Islet precursor cell (in vitro differentiated cells): ENCODE data around the gene SH3BP4.

ENCODE experiments used
- DNase-seq: peaks from one replicate; pipeline ENCODE4 v3.0.0-alpha.2; 2018

Gene SH3BP4

DNA sequence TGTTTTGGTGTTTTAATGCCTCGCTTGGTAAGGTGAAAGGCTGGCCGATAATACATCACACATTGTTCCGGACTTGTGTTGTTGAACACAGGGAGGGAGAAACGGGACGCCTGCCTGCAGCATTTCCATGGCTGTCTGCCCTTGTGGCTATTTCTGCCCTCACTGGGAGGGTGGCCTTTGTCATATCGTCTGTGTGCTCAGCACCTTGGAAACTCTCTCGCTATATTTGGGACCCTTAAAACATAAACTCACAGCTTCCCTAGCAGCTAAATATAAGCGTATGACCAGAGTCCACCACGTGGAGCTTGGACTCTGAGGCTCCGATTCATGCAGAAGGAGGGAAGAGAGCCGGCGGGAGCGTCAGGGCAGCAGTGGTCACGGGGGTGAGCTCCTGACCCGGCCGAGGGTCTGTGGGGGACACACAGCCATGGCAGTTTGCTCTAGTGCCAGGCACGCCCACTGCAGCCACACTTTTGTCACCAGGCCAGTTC lies 111.7 kb downstream of the SH3BP4 start:
- DNase-seq = no peak

DNA sequence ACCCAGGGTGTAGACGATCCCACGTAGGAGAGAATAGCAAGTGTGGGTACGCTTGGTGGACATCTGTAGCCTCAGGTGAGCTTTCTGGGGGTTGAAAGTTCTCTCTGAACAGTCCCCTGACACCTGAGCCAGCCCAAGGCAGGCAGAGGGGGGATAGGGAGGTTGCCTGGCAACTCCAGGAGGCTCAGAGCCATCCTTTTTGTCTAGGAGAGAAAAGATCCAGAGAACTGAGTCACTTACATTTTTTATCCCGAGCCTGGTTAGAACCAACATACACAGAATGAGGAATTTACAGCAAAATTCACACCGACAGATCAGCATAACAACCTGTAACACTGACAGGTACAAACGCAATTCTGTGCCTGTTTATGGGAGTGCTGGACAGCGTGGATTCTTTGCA lies 113.2 kb downstream of the SH3BP4 start:
- no peak for DNase-seq

DNA sequence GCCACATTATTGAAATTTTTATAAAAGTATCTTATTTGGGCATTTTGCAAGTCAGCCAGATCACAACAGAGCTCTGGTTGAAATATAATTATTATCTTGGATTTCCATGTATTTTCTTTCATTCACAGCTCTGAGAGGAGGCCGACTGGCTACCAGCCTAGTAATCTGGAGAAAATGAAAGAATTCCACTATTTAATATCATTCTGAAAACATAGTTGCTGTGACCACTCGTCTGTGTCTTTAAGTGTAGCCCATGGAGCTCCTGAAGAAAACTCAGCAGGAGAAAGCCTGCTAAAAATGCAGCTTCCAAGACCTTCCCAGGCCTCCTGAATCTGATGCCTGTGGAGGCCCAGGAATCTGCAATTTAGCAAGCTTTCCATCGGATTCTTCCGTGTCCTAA lies 114.7 kb downstream of the SH3BP4 start:
- DNase-seq = no peak

DNA sequence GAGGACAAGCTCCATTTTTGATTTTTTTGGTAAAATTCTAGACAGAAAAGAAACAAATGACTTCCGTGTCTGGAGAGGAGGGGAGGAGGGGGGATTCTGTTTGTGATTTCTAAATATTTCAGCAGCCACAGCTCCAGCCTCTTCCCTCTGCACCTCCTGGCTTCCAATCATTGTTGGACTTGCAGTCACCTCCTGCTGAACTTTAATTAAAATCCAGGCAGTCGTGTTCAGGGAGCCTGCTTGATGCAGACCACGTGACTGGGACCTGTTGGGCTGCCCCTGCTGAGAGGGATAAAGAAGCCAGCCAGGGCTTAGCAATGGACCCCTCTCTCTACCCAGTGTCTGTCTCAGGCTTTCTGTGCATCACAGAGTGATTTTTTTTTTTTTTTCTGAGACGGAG lies 115.1 kb downstream of the SH3BP4 start:
- no peak for DNase-seq

DNA sequence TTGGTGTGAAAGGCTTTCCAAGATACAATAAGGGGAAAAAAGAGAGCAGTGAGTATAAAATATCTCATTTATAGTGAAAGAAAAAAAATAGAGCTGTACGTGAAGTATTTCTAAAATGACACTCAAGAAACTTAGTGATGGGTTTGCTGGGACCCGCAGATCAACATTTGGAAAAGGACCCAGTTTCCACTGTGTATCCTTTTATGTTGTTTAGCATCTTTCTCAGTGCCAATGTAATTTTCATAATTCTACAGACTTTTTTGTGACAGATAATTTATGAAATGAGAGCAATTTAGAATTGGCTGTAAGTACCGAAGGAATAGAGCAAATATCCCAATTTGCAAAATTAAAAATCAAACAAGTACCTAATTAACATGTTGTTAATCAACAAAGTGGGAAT lies 116.9 kb downstream of the SH3BP4 start:
- DNase-seq = no peak

DNA sequence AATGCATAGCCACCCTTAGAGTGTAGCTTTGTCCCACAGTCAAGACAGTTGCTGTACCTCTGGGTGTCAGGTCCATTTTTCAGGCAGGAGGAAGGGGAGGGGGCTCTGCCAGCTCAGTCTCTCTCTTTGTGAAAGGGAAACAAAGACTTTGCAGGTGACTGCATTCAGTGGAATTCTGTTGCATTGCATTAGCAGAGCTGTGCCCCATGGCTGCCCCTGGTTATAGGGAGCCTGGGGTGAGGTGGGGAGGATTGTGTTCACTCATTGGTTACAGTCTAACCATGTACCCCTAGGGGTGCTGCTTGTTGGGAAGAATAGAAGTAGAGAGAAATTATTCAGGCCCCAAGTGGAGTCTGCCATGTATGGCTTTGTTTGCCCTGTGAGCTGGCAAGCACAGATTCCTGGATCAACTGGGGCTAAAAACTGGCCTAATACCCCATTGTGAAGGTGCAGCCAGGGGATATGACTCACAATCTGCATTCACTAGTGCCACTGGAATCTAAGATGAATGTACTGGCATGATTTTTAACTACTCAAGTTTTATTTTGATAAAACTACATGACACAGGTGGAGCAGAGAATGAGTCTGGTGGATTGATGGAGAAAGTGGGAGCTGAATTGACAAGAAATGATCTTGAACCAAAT lies 118.4 kb downstream of the SH3BP4 start:
- DNase-seq = no peak

DNA sequence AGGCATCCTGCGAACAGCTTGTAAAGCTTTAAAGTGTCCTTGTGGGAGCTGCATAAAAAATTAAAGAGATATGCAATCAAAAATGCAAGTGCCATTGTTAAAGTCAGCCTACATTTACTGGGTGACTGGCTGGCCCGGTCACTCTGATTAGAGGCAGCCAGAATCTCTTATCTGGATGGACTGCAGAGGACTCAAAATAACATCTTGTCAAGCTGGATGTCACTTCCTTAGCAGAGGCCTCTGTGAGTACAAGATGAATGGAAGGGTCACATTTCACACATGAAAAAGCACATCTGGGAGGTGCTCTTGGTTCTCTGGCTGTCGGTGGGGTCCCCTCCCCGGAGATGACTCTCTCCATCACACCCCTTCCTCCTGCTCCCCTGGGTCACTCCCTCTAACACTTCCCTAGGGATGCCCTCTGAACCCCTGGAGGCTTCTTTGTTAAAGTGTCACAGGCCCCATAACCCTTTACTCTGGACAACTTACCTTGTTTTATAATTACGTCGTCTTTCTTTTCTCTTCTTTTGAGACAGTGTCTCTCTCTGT lies 122.1 kb downstream of the SH3BP4 start:
- DNase-seq = no peak

DNA sequence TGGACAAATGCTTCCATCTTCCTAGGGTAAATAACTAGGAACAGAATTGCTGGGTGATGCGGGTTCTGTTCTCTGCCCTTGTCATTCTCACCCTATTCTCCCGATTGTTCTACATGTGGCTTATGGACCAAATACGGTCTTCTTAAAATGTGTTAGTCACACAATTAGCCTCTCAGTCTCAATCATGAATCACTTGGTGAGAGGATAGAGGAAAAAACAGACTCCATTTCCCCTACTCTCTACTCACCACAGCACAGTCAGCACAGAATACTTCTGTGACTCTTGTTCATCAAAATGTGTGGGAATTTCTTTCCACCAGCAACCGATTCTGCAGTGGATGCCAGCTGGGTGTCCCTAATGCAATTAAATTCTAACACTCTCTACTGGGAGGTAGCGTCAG lies 125.2 kb downstream of the SH3BP4 start:
- DNase-seq = no peak

DNA sequence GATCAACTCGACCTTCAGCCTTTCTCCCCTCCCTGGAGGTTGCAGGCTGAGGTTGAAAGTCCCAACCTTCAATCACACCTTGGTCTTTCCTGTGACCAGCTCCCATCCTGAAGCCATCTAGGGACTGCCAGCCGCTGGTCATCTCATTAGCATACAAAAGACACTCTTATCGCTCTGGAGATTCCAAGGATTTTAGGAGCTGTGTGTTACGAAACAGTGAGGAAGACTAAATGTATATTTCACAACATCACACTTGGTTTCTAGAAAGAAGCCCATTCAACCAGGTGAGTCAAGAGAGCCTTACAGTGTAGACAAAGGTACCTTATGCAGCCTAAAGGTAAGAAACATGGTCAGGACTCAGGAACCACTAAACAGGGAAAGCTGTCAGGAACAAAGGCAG lies 126.4 kb downstream of the SH3BP4 start:
- no peak for DNase-seq

DNA sequence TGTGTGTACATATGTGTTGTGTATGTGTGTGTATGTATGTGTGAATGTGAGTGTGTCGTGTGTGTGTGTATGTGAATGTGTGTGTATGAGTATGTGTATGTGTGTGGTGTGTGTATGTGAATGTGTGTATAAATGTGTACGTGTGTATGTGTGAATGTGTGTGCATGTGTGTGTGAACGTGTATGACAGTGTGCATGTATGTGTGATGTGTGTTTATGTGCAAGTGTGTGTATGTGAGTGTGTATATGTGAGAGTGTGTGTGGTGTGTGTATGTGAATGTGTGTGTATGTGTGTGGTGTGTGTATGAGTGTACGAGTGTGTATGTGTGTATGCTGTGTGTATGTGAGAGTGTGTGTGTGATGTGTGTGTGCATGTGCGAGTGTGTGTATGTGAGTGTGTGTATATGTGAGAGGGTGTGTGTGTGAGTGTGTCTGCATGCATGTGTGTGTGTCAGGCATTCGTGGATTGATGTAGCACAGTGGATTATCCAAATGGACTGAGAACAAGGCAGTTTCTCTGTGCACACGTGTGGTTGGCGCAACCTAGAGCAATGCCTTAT lies 127.2 kb downstream of the SH3BP4 start:
- no peak for DNase-seq

DNA sequence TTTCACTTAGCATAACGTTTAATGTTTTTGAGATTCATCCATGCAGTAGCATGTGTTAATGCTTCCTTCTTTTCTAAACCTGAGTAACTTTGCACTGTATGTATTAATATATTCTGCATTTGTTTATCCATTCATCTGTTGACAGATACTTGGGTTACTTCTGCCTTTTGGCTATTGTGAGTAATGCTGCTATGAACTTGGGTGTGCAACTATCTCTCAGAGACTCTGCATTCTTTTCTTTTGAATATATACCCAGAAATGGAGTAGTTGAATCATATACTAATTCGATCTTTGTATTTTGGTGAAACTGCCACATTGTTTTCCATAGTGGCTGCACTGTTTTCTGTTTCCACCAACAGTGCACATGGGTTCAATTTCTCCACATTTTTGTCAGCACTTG lies 128.3 kb downstream of the SH3BP4 start:
- DNase-seq = no peak

DNA sequence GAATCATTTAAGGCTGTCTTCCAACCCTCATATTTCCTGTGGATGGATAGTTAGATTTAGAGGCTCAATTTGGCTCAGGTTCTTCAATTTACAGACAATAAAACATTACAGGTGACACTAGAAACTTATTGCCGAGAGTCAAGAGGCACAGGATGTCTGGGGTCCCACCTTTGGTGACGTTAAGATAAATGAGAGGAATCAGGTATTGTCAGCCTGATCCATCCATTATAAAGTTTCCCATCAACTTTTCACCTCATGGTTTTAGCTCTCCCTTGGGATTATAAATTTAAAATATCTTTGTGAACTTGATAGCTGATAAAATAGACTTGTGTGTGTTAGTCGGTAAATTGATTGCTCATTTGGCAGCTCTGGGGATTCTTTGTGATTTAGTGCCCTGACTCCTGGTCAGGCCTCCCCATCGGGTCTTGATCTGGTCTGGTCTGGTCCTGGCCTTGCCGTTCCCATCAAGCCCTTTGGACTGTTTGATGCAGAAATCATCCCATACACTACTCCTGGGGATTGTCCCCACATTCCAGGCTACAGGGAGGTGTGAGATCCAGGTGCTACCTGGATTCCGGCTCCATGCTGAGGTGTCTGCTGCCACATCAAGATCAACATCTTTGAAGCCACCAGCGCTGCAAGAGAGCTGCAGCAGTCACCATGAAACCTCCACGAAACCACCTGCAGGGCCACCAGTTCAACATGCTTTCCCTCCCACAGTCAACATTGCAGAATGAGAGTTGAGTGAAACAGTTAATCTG lies 130.9 kb downstream of the SH3BP4 start:
- DNase-seq = no peak

DNA sequence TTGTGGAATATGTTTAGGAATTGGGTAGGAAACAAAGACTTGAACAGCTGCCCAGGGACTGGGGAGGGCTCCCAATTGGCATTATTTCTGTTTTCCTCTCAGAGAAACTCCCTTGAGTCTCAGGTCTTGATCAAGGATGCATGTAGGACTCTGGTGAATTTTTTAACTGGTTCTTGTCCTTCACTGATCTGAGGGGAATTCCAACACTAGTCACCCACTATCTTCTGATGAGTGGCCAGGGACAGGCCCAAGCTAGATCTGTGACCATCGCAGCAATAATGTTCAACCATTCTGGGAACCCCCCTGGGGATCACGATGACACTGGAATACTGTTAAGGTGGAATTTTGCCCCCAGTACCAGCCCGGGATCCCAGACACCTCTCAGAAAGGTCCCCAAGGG lies 132.0 kb downstream of the SH3BP4 start:
- no peak for DNase-seq

DNA sequence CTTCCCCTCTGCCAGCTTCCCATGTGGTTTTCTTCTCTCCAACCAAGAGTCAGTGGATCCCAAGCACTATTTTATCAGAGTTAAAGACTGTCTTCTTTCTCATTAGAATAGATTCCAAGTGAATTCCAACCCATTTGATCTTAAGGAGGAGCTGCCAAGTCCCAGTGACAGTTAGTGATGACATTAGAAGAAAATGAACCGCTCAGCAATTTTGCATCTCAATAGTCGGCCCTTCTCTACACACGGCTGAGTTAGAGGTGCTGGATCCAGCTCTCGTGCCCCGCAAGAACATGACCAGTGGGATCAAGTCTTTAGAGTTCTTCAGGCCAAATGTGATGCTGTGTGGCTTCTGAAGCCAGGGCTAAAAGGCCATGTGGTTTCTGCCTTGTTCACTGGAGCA lies 132.6 kb downstream of the SH3BP4 start:
- no peak for DNase-seq

DNA sequence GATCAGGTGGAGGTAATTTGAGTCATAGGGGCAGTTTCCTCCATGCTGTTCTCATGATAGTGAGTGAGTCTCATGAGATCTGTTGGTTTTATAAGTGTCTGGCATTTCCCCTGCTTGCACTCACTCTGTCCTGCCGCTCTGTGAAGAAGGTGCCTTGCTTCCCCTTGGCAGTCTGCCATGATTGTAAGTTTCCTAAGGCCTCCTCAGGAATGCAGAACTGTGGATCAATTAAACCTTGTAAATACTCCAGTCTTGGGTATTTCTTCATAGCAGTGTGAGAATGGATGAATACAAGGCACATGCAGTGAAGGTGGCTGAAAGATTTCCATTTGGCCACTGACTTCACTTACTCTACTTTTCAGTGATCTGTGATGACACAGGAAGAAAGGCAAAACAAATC lies 133.7 kb downstream of the SH3BP4 start:
- no peak for DNase-seq

DNA sequence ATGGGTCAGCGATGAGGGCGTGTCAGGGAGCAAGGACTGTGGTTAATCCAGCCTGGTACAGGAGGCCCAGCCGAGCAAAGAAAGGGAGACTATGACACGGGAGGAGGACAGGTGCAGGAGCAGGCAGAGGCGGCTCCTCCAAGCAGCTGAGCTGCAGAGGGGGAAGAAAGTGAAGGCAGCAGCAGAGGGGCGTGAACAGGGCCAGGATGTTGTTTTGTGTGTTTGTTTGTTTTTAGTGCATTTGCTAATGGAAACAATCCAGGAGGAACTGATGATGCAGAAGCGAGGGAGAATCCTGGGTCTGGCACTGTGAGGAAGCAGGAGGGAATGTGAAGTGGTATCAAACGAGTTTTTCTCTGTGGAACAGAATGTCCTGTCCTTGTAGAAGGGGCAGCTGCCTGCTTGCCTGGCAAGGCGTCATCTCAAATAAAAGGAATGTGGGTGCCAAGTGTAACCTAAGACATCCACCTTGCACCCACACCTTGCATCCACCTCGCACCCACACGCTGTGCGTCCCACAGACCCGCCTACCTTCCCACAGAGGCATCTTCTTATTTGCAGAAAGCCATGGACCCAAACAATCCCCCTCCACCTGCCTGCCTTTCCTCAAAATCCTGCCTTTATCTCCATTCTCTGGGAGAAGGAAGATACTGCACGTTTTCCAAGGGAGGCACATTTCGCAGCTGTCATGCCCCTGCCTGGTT lies 134.8 kb downstream of the SH3BP4 start:
- DNase-seq = no peak

DNA sequence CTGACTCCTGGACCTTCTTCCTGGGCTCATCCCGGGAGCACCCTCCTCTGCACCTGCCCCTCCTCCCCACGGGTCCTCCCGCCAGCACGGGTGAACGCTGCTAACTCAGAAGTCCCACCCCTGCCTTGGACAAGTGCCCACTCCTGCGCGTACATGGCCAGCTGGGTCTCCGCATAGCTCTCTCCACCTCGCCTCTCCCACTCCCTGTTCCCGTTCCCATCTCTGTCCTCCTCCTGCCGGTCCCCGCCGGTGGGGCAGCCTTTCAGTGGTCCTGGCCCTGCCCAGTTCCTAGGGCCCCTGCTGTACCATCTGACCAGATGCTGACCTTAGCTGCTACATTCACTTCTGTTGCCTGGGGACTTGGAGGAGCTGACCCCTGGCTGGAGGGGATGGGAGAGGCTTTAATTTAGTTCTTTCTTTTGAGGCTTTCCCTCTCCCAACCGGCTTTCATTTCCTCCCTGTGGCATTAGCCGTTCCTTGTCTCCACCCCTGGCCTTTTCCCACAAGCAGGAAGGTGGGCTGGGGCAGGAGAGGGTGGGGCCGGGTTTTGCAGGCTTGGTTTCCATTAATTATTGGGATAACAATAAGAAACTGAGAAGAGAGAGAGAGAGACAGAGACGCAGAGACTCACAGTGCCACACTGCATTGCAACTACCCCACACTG lies 136.1 kb downstream of the SH3BP4 start:
- DNase-seq = no peak

DNA sequence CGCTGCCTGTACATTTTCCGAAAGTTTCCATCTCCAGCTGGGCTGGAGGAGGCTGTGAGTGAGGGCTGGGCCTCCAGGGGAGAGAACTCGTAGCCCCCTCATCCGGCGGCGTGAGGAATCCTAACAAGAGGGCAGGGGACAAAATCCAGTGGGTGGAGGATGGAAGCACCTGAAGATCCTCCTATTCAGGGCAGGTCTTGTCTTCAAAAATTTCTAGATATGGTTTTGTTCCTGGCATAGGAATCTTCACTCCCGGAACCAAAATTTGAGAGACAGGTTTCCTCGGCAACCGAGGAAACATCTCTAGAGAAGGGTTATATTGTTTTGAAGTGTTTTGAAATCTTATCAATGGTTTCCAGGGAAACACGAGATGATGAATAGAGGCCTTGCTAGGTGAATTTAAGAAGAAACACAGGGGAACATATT lies 136.7 kb downstream of the SH3BP4 start:
- no peak for DNase-seq

DNA sequence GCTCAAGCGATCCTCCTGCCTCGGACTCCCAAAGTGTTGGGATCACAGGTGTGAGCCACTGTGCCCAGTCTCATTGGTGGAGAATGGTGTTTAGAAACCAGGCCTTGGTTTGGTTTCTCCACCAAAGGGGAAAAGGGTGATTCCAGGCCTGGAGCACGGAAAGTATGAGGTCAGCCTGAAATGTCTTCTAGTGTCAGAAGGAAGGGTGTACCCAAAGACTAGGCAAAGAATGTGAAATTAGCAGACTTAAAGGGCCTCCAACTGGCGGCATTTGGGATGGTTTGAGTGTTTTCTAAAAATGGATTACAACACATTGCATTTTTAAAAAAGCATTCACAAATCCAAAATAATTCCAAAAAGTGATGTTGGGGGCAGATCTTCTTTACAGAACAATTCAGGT lies 139.6 kb downstream of the SH3BP4 start:
- DNase-seq = no peak

DNA sequence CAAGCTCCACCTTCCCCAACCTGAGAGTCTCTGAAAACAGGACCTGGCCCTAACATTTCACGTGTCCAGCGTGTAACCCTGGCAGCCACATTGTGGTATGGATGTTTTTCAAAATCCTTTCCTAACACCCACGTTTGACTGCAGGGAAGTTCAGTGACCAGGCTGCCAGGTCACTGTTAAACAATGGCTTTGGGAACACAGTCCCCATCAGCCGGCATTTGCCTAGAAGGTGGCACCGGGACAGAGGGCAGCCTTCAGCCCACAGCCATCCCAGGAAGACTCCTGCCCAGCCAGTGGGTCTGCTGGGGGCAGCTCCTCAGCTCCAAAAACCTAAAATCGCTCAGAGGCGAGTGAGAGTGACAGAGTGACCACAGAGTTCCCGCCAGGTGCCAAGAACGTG lies 140.2 kb downstream of the SH3BP4 start:
- no peak for DNase-seq

DNA sequence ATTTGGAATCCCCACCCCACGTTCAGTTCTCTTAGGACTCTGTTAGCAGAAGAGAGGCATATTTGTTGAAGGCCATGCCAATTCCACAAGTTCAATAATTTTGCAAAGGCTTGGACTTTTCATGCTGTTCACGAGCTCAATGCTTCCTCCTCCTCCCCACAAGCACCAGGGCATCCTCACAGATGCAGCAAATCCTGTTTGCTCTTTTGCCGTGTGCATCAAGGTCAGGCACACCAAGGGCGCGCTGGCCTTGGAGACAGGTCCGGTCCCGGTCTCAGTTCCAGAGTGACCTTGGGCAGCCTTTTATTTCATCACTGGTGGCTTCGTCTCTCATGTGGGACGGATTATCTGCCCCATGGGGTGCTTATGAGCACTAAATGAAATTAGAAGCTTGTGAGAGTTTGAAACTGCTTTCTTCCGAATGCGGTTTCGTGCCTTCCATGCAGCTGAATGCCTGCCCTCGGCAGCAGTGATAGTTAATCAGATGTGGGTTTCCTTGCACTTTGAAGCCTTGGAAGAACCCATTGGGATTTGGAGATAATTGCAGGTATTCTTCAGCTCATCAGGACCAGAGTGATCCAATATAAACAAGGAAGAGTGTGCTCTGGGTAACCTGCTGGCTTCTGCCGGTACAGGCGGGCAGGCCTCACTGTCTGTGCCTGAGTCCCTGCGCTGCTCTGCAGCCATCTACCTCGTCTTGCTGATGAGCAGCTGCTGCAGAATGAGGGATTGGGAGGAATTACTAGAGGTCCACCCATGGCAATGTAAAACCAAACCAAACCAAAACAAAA lies 140.8 kb downstream of the SH3BP4 start:
- DNase-seq = no peak

DNA sequence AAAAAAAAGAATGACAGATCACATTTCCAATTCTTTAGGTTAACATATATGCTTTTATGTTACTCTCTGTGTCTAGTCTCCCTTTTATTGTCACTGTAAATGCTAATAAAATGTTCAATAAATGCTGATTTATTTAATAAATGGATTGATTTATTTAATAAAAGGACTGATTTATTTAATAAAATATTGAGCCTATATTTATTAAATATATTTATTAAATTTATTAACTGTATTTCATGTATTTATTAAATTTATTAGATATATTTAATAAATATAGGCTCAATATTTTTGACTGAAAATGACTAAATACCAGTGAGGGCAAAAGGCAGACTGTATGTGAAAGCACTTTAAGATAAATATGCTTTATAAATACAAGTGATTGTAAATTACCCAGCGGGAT lies 142.6 kb downstream of the SH3BP4 start:
- DNase-seq = no peak
